GM19023 (cell line): ENCODE results near the gene UEVLD.

Experiments used
- ATAC-seq: cut with Tn5 transposase; IDR thresholded peaks from one replicate; pipeline ENCODE4 v1.9.1; 2021; ENCODE audit warnings: mild to moderate bottlenecking, moderate library complexity; ENCODE audit not compliant: unreplicated experiment

The UEVLD gene

GRCh38 chr11:18590571-18590970 lies 2.0 kb upstream of the UEVLD start:
- no peak for ATAC-seq

DNA sequence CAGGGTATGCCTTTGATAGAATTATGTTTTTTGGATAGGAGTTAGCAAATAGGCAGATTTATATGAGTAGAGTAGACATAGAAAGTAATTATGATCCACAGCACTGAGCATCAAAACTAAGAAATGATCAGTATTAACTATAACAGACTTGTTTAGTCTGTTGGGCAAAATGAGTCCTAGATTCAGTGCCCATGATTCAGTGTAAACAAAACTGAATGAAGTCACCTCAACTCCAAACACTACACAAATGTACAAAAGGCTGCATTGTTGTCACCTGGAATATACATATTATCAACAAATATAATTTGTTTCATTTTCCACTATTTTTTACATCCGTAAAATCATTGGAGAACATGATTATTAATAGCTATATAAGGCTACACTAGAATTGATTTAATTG lies 6.7 kb downstream of the UEVLD start:
- ATAC-seq, result no peak

DNA sequence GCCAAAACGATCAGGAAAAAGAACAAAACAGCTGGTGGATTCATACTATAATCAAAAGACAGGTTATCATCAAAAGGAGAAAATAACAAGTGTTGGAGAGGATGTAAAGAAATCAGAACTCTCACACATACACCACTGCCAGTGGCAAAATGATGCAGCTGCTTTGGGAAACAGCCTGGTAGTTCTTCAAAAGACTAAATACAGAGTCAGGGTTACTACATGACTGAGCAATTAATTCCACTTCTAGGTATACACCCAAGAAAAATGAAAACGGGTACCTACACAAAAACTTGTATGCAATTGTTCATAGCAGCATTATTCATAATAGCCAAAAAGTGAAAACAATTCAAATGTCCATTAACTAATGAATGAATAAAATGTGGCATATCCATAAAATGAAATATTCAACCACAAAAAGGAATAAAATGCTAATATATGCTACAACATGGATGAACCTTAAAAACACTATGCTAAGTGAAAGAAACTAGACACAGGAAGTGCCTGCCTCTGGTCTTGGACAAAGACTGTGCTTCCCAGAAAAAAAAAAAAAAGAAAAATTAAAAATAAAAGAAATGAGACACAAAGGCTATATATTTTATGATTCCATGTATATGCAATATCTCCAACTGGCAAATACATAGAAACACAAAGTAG lies 8.3 kb downstream of the UEVLD start:
- no peak for ATAC-seq

DNA sequence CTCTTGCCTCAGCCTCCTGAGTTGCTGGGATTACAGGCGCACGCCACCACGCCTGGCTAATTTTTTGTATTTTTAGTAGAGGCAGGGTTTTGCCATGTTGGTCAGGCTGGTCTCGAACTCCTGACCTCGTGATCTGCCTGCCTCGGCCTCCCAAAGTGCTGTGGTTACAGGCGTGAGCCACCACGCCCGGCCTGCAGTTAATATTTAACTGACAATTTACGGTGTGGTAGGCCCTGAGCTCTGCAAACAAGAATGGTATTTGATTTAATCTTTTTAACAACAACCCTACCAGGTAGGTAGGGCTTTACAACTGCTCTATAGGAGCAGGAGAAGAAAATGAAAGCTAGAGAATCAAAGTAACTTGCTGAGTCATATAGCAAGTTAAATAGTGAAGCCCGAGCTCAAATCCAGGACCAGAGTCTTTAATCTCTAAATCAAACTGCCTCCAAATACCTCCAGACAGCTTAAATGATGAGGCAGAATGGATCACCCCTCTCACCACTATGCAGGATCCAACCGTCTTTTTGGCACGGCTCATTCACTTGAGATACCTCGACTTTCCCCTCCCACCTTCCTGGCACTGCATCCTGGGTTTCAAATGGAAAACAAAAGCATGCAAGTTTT lies 9.4 kb downstream of the UEVLD start:
- no peak for ATAC-seq

DNA sequence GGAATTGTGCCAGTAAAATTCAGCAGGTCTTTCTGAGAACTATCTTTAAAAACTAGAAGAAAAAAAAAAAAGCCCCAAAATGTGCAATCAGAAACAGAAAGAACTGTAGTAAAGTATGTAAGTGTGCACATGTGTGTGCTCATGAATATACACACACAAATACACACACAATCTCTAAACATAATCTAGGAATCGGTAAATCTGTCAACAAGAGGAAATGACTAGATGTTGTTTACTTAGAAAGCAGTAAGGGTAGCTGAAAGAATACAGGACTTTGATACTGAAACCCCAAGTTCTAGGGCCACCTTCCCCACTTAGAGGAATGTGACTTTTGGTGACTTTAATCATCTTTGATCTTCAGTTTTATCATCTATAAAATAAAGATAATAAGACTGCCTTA lies 13.2 kb downstream of the UEVLD start:
- ATAC-seq, result no peak

GRCh38 chr11:18567081-18567480 lies 21.5 kb downstream of the UEVLD start:
- no peak for ATAC-seq

DNA sequence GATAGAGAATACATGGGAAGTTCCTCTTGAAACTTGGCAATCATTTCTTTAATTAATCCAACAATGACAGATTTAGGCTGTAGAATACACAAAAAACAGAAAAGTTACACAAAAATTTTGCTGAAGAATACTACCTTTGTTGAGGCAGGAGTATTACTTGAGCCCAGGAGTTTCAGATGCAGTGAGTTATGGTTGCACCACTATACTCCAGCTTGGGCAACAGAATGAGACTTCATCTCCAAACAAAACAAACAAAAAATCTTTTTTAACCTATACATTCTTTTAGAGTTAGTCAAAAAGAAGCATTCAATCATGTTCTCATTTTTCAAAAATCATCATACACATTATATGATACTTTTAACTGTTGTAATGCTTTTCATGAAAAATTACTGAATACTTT lies 22.1 kb downstream of the UEVLD start:
- ATAC-seq, result no peak

DNA sequence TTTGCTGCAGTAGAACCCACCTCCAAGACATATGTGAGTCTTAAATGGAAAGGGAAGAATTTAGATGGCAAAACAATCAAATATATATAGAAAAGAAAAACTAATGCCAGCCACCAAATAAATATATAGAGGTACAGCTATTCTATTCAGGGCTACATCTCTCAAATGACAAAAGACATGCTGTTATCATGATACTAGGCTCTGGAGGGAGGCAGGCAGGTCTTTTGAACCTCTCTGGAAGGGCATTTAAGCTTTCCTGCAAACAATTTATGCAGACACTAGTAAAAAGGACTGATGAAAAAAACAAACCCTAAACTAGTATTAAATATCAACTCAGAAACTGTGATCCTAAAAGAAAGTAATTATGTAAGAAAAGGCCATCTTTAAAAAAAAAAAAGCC lies 24.4 kb downstream of the UEVLD start:
- ATAC-seq, result no peak

GRCh38 chr11:18563090-18563730 lies 25.3 kb downstream of the UEVLD start:
- ATAC-seq, result no peak

DNA sequence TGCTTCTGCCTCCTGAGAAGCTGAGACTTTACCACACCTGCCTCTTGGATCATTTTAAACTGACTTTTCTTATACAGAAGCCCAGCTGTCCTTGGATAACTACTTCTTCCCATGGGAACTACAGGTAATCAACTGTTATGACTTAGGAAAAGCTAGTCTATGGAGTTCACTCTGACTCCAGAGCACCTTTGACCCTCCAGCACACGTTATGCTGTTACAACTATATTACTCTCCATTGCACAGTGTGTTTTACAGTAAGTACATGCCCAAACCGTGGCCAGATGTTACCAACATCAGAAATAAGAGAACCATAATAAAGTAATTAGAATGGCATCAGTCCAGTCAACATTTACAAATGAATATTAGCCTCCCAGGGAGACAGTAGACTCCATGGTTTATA lies 40.5 kb downstream of the UEVLD start:
- no peak for ATAC-seq

- no peak for ATAC-seq
These were observed 48.1 kb downstream of the UEVLD start for GRCh38 chr11:18540207-18541009.

- no peak for ATAC-seq
These were observed 52.3 kb downstream of the UEVLD start for GRCh38 chr11:18536209-18536608.

DNA sequence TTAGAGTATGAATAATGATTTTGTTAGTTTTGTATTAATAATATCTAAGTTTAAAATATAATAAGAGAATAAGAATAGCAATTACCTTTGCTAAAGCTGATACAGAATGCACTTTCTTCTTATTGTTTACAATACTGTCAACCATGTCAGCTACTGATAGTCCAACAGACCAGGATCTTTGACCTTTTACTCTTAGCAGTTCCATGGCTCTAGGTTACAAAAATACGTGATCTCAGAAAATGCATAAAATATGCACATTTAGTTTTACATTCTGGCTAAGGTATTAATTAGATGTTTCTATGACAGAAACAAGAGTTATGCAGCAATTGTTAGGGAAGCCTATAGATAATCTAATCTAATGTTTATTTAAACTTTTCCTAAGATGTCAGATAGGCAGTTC lies 54.3 kb downstream of the UEVLD start:
- ATAC-seq, result no peak

DNA sequence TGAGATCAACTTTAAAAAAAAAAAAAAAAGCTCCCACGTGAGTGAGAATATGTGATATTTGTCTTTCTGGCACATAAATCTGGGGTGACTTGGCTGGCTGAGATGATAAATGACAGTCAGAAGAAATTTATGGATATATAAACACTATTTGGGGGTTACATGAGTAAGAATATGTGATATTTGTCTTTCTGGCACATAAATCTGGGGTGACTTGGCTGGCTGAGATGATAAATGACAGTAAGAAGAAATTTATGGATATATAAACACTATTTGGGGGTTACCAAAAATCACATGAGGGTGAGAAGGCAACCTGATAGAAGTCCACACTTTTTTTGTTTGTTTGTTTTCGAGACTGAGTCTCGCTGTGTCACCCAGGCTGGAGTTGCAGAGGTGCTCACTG lies 55.2 kb downstream of the UEVLD start:
- ATAC-seq, result no peak

GRCh38 chr11:18527512-18527911 lies 61.0 kb downstream of the UEVLD start:
- ATAC-seq, result no peak

DNA sequence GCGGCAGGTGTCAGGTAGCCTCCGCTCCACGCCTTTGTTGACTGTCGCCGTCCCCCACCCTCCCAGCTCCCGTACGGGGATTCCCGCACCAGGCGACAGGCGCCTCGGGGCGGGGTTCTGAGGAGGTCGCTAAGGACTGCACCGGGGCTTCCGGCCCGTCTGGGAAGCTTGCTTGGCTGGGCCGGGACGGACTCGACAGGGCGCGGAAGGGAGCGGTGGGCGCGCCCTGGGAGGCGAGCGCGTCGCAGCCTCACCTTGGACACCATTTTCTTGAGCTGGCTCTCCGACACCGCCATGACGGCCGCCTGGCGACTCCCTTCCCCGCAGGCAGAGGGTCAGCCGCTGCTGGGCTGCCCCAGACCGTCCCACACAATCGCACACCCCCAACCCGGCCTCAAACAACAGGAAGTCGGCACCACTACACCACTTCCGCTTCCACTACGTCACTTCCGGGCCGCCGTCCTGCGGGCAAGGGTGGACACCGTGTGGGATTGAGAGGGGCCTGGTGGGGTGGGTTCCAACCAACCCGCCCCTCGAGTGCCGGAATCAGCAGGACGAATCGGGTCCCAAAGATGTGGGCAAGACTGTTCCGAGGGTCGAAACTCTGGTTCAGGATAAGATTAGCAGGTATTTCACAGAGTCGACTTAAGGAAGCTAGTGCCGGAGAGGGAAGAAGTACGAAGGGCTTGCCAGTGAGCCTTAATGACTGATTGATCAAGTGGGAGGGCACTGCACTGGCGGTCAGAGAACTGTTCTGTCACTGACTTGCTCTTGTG lies 61.8 kb downstream of the UEVLD start, which contains the start of gene TSG101:
Gene TSG101 (minus strand): TSS at position 422 of the 776 bp plus-strand sequence. CDS start 126 bp downstream, at position 296.
- ATAC-seq, result peak; percentile 97

GRCh38 chr11:18526130-18526520 lies 62.4 kb downstream of the UEVLD start:
- ATAC-seq, result no peak

DNA sequence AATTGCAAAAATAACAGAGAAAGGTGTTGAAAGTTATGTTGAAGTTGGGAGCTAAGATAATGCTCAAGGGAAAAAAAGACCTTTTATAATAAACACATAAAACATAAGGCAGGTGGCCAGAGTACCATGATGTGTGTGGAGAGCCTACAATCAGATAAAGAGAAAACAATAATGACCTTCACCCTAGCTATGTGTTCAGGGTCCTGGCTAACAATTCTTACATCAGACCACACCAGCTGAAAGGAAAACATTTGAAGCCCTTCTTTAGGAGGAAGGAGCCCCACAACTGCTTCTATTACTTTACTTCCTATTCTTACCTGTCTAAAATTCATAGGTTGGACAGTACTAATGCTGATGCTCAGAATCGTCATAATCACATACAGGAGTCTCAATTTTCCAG lies 64.3 kb downstream of the UEVLD start:
- no peak for ATAC-seq

DNA sequence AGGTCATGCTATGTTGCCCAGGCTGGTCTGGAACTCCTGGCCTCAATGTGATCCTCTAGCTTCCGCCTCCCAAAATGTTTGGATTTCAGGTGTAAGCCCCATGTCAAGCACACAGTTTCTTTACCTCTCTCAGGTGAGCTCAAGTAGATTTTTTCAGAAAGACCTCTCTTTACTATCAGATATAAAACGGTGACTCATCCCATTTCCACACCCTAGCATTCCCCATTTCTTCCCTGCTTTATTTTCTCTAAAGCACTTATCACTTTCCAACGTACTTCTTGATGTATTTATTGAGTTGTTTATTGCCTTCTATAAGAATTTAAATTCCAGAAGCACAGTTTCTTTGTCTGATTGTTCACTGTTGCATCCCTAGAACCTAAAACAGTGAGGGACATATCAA lies 65.5 kb downstream of the UEVLD start:
- no peak for ATAC-seq

- ATAC-seq, result no peak
These were observed 66.1 kb downstream of the UEVLD start for GRCh38 chr11:18522388-18522787.

DNA sequence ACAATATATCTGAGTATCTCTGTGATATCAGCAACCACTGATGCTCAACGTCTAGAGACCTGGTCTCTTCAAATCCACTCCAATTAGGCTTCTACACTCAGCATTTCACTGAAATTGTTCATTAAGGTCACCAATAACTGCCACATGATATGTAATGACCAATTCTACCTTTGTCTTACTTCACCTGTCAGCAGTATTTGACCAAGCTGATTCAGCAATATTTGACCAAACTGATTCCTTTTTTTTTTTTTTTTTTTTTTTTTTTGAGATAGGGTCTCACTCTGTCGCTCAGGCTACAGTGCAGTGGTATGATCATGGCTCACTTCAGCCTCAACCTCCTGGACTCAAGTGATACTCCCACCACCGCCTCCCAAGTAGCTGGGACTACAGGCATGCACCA lies 67.4 kb downstream of the UEVLD start:
- no peak for ATAC-seq
